ENCODE data around the gene NAT8.
"Not testable (repeated sequence)": the region's sequence is repeated elsewhere in the genome, so short reads cannot be mapped to it uniquely, and the experiment has no call there.

The NAT8 gene

DNA sequence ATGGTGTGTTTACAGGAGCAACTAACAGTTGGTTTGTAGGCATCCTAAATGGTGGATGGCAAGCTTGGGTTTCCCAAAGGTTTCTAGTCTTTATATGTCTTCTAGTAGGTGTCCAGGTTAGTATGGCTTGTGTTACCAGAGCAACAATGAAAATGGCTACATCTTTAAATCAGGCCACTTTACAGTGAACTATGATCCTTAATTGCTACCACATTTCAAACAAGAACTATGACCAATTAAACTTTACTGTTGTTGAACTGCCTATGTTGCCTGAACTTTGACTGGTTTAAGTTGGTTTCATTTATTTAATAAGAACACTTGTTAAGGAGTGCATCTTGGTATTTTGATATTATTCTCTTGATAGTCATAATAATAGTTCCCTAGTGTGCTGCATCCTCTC is 5.2 kb downstream of the NAT8 start:
- DNase-seq (ENCODE audit: low spot score) = not testable (repeated sequence)

DNA sequence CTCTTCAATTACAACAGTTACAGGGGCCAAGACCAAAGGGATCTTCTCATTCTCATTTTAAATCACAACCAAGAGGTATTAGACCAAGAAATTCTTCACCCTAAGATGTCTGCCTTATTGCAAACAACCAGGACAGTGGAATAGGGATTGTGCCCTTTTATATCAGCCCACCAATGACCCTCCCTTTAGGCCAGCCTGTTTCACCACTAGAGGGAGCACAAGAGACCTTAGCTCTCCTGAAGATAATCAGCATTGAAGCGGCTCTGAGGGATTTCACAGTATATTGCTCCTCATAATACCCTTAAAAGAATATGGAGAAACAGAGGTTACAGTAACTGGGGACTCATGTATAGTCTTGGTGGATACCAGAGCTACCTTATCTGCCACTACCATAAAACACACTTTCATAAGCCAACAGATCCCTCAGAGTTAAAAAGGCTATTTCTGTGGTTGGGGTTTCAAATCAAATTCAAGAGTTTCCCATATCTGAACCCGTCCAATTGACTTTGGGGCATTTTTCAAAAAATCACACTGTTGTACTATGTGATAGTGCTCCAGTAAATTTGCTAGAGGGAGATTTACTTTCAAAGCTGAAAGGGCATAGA is 11.5 kb downstream of the NAT8 start:
- not testable (repeated sequence) for DNase-seq (ENCODE audit: low spot score)

DNA sequence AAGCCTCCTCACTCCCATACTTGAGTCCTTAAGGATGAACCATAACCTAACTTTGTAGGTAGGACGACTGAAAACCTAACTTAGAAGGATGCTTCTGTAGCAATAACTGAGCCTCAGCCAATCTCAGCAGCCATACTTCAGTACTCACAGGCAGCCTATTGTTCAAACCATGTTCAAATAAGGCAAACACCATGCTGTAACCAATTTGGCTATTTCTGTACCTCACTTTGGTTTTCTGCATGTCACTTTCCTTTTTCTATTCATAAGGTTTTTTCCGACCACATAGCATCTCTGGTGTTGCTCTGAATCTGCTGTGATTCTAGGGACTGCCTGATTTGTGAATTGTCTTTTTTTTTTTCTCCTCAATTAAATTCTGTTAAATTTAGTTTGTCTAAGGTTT is 13.7 kb downstream of the NAT8 start:
- not testable (repeated sequence) for DNase-seq (ENCODE audit: low spot score)

DNA sequence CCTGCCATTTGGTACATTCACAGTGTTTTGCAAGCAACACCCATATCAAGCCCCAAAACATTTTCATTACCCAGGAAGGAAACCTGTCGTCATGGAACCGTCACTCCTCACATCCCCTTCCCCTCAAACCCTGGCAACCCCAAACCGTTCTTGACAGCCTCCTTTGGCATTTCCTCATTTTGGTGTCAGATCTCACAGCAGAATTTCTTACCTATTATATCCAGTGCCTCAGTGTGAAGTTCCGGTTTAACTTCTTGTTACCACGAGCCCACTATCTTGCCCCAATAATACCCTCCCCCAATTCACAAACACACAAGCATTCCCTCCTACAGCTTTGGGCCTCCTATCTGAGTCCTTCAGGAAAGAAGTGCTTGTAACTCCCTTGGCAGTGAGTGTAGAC is 16.0 kb downstream of the NAT8 start:
- DNase-seq (ENCODE audit: low spot score) = not testable (repeated sequence)

DNA sequence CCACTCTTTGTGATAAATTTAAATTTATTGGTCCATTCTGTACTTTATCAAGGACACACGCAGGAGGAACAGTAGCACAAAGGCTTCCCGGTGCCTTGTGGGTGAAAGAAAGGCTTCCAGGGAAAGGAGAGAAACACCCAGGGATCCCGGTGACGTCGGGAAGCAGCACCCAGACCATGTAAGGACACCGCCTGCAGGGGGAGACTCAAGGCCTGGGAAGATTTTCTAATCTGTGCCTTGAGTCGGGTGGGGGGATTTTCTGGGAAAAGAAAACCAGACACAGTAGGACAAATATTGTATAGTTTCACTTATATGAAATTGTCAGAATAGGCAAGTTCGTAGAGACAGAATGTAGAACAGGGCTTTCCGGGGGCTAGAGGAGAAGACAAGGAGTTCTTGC is 17.6 kb downstream of the NAT8 start:
- DNase-seq (ENCODE audit: low spot score) = not testable (repeated sequence)

DNA sequence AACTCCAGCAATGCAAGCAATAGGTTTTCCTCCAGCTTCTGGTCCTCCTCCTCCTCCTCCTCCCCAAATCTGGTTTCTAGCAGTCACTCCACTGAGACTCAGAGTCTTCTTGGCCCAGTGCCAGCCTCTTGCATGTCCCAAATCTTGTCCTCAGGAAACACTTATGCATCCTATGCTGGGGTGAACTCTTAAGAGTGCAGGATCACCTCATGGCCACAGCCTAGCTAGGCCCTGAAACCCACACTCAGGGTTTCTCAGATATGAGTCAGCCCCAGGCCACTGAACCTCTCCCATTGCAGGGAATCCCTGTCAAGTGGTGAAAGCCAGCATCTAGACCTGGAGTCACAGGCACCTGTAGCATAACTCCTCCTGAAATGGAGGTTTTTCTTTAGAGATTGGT is 18.2 kb downstream of the NAT8 start:
- not testable (repeated sequence) for DNase-seq (ENCODE audit: low spot score)

DNA sequence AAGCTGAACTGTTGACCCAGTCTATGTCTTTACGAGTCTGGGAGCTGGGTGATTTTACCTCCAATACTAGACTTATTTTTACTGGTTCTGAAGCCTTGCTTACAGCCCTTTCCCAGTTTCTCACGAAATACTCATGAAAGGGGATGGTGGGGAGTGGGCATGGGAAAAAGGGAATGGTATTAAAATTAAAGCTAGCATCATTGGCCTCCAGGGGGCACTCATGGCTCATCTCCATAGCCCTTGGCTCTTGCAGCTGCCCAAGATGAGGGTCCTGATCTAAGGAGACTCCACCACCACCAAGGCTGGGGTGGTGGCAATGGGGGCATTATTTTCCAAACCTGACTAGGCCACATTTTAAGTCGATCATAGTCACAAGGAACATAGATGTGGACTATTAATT is 22.3 kb downstream of the NAT8 start:
- DNase-seq (ENCODE audit: low spot score) = not testable (repeated sequence)

DNA sequence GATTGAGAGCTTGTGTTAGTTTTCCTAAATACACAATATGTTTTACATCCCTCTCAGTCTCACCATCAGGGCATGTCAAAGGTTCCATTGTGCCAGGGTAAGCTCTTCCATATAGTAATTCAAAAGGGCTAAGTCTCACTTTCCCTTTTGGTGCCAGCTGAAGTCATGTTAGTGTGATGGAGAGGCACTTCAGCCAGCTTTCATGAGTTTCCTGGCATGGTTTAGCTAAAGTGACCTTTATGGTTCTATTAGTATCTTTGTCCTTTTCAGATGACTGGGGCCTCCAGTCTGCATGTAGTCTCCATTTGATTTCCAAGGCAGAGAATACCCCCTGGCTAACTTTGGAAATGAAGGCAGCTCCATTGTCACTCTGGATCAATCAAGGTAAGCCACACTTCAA is 27.2 kb downstream of the NAT8 start:
- DNase-seq (ENCODE audit: low spot score) = no peak

DNA sequence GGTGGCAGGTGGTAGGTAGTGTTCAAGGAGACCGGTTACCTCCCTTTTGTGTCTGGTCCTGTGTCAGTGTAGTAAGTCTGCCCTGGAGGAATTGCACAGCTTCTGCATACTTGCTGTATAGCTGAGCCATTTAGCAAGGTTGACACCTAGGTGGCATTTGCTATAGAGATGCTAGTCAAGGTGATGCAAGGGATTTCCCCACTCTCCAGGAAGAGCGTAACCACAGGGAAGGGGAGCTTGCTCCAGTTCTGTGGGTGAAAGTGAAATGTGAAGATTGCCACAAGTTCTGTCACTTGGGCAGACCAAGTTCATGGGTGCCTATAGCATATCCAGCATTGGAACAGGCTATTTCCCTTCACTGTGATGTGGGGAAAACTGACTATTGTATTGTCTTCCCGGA is 28.1 kb downstream of the NAT8 start:
- DNase-seq (ENCODE audit: low spot score) = no peak

DNA sequence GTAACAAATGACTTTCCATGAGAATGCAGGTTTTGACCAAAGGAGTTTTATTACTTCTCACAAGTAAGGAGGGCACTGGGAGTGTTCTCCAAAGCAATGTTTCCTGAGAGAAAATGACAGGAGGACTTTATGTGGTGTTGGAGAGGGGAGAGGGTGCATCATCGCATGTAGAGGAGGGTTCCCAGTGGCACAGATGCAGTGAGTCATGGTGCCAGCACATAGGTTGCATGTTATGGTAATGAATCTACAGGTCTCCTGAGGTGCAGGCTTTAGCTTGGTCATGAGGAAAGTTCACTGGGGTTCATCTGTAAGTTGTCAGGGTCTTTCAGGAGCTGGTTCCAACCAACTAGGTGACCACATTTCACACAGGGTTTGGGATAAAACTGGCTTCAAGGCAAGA is 30.4 kb downstream of the NAT8 start:
- DNase-seq (ENCODE audit: low spot score) = no peak

DNA sequence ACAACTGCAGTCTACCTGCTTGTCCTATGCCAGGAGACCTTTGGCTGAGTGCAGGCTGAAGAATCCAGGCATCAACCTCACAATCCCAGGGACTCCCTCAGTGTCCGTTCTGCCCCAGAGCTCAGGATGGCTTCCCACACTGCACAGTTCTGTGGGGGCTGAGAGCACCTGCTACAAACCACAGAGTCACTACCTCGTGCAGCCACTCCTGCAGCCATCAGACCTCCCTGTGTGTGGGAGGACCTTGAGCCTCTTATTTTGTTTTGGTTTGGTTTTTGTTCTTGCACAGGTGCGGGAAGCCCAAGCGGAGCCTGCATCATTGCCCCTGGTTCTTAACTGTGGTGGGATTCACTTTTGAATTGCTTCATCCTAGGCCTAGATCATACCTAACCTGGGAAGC is 31.0 kb downstream of the NAT8 start:
- no peak for DNase-seq (ENCODE audit: low spot score)

DNA sequence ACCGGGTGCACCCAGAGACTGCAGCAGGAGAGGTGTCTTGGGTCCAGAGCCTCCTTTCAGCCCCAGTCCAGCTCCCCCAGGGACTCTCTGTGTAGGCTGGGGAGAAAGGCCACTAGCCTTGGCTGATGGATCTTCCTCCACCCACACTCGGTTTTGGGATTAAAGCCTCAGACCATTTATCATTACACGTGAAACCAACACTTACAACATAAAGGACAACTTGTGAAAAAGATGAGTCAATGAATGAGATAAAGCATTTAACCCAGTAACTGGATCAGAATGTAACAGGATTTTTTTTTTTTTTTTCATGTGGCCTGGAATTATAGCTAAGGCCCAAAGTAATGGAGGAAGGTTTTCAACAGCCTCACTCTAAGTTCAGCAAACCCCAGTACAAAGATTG is 32.1 kb downstream of the NAT8 start:
- no peak for DNase-seq (ENCODE audit: low spot score)

DNA sequence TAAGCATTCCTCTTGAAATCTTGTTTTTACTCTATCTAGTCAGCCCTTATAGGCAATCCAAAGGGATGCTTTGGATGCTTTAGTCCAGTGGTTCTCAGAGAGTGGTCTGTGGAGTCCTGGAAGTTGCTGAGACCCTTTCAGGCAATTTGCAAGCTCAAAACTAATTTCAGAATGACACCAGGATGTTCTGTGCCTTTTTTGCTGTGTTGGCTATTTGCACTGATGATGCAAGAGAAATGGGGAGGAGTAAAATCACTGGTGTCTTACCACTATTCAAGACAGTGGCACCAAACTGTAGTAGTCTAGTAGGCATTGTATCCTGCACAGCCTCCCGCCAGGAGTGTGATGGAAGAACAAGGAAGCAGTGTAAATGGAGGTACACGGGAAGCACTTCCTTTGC is 37.6 kb downstream of the NAT8 start:
- DNase-seq (ENCODE audit: low spot score) = not testable (repeated sequence)

DNA sequence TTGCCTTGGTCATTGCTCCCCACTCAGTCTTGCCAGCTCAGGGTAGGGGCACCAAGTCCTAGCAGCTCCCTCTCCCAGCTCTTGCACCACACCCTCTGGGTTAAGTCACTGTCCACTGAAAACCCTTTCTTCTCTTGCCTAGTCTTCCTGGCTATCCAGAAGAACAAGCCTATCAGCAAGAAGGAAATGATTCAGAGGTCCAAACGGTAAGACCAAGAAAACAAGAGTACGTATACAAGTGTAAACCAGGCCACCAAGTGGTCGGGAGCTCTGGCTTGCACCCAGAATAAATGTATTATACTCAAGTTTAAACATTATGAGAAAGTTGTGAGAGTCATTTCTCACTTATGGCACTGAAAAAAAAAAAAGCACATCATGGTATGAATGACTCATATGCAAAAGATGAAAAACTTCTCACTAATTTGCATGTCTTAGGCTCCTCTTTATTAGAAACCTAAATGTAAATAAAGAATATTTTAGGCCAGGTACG is 39.1 kb downstream of the NAT8 start:
- DNase-seq (ENCODE audit: low spot score) = not testable (repeated sequence)

DNA sequence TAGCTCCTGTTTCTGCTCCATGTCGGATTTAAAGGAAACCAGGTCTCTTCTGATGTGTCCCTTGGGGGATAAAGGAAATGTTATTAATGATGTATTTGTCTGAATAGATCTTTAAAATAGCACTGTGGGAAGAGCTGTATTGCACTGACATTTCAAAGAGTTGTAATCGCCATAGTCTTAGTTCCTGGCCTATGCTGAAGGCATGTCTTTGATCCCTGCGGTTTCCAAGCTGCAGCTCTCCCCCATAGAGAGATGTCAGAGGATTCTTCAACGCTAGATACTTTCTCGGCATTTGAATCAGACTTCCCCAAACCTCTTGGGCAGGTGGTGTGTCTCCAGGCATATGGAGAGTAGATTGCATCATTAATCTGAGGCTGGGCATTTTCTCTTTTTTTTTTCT is 40.4 kb downstream of the NAT8 start:
- no peak for DNase-seq (ENCODE audit: low spot score)

DNA sequence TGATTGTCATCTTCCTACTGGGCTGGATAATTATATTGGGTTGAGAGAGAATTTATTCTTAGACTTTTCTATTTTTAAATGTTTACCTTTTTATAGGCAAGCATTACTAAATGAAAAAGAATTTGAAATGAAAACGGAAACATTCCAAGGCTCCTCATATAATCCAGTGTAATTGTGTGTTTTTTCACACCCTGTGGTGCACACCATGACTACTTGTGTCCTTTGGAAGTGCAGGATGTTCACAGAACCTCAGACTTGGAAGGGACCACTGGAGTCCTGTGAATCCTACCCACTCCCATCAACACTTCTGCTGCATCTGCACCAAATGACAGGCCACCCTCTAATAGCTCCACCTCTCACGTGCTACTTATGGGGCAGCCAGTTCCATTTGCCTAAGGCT is 48.0 kb downstream of the NAT8 start:
- DNase-seq (ENCODE audit: low spot score) = no peak

DNA sequence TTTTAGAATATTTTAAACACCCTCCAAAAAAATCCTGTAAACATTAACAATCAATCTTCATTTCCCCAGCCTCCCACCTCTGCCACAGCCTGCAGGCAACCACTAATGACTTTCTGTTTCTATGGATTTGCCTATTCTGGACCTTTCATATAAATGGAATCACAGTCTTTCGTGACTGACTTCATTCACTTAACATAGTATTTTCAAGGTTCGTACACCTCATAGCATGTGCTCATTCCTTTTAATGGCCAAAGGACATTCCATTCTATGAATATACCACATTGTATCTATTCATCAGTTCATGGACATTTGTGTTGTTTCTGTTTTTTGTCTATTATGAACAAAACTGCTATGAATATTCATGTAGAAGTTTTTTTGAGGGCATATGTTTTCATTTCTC is 48.5 kb downstream of the NAT8 start:
- no peak for DNase-seq (ENCODE audit: low spot score)

Measured in ecto neural progenitor cell (in vitro differentiated cells).